HAP-1 (cell line): ENCODE measurements around the gene ADAM22.

Experiments
- DNase-seq, 2 experiments: peaks; one replicate each; pipeline ENCODE4 v3.0.0-alpha.2; 2016 to 2020; ENCODE audit warnings: low spot score in 2 of 2
- H3K27me3 ChIP-seq: fragments of 250-450 bp; sonication (Bioruptor Pico); 2 replicates; pipeline ENCODE4 v1.5.1; 2020; ENCODE audit warnings: low read depth, mild to moderate bottlenecking, moderate library complexity
- H3K36me3 ChIP-seq: fragments of 250-450 bp; sonication (Bioruptor Pico); replicated peaks from 2 replicates; pipeline ENCODE4 v1.5.1; 2020; ENCODE audit warnings: mild to moderate bottlenecking
- H3K4me1 ChIP-seq: fragments of 250-450 bp; sonication (Bioruptor Pico); 2 replicates; pipeline ENCODE4 v1.5.1; 2020; ENCODE audit warnings: mild to moderate bottlenecking
- H3K4me3 ChIP-seq: fragments of 250-450 bp; sonication (Bioruptor Pico); 2 replicates; pipeline ENCODE4 v1.5.1; 2020; ENCODE audit warnings: mild to moderate bottlenecking, moderate library complexity
- H3K9me3 ChIP-seq: fragments of 250-450 bp; sonication (Bioruptor Pico); 2 replicates; pipeline ENCODE4 v1.5.1; 2020; ENCODE audit warnings: mild to moderate bottlenecking, moderate library complexity
- in situ Hi-C: fragments of 300-500 bp; cut with MboI; formaldehyde crosslinking; loops from 3 replicates; pipeline ENCODE4 v1.14.3; 2020; ENCODE audit warnings: low sequenced_read_pairs, inconsistent platforms, mixed read lengths

Gene ADAM22

DNA sequence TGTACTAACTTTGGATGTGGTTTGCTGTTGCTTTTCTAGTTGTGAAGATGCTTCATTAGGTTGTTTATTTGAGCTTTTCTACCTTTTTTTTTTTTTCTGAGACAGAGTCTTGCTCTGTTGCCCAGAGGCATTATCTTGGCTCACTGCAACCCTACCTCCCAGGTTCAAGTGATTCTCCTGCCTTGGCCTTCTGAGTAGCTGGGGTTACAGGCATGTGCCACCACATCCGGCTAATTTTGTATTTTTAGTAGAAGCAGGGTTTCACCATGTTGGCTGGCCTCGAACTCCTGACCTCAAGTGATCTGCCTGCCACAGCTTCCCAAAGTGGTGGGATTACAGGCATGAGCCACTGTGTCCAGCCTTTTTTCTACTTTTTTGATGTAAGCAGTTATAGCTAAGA, 93.7 kb downstream of the ADAM22 start:
- peaks cover 12% of the 10 kb centered on the region for H3K9me3 ChIP-seq
- H3K4me3 ChIP-seq = no peak overlapping the region
- in situ Hi-C loops = no loop called here
- H3K36me3 ChIP-seq = no peaks in the 10 kb centered on the region
- H3K4me1 ChIP-seq = no peaks in the 10 kb centered on the region
- no peaks in the 10 kb centered on the region for H3K27me3 ChIP-seq
- no peak for DNase-seq

DNA sequence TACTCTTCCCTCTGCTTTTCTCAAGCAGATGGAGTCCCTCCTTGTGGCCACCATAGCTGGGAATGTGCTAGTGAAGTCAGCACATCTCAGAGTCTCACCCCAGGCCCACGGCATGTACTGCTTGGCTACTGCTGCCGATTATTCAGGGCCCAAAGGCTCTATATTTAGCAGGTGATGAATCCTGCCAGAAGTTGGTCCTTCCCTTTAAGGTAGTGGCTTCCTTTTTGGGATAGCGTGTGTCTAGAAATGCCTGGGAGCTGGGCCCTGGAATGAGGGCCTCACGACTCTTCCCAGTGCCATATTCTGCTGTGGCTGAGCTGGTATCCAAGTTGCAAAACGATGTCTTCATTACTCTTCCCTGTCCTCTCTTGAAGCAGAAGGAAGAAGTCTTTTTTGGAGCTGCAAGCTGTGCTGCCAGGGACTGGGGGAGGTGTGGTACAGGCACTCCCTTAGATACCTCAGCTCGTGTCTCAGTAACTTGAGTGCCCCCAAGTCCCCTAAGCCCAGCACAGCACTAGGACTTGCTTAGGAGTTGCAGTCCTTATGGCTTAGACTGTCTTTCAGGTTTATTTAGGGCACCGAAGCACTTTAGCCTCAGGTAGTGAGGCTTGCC, 100.1 kb downstream of the ADAM22 start:
- in situ Hi-C loops = no loop called here
- H3K4me3 ChIP-seq = no peak overlapping the region
- H3K9me3 ChIP-seq = peaks cover 12% of the 10 kb centered on the region
- H3K4me1 ChIP-seq = peaks cover 13% of the 10 kb centered on the region
- H3K36me3 ChIP-seq = no peaks in the 10 kb centered on the region
- no peaks in the 10 kb centered on the region; the same call in 1 of the 2 replicates for H3K27me3 ChIP-seq
- DNase-seq = no peak

DNA sequence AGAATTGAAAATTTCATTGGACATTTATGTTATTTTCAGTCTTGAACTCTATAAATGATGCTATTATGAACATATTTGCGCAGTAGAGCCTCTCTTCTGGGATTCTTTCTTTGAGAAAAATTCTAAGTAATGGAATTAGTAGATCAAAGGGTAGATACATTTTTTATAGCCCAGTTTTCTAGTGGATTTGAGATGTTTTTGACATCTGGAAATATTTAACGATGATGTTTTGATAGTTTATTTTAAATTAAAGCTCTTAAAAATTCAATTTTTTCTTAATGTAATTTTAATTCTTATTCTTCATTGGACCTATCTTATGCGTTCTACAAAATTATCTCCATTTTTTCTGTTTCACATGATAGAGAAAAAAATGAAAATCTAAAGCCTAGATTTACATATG, 103.0 kb downstream of the ADAM22 start:
- no peaks in the 10 kb centered on the region; the same call in 1 of the 2 replicates for H3K9me3 ChIP-seq
- DNase-seq = no peak
- no peaks in the 10 kb centered on the region for H3K36me3 ChIP-seq
- in situ Hi-C loops = no loop called here
- H3K4me1 ChIP-seq = peaks cover 22% of the 10 kb centered on the region
- H3K27me3 ChIP-seq = no peaks in the 10 kb centered on the region; the same call in 1 of the 2 replicates
- H3K4me3 ChIP-seq = no peak overlapping the region

DNA sequence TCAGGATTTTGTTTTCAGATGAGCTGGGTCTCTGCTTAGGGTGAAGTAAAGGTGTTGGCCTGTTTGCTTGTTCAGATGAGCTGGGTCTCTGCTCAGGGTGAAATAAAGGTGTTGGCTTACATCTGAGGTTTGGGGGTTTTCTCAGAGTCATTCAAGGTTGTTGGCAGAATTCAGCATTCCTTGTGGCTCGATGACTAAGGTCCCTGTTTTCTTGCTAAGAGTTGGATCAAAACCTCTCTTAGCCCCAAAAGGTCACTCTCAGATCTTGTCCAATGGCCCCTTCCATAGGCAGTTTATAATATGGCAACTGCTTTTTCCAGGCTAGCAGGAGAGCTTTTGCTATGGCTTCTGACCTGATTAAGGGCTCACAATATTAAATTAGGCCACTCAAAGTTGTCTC, 106.6 kb downstream of the ADAM22 start:
- DNase-seq = no peak

DNA sequence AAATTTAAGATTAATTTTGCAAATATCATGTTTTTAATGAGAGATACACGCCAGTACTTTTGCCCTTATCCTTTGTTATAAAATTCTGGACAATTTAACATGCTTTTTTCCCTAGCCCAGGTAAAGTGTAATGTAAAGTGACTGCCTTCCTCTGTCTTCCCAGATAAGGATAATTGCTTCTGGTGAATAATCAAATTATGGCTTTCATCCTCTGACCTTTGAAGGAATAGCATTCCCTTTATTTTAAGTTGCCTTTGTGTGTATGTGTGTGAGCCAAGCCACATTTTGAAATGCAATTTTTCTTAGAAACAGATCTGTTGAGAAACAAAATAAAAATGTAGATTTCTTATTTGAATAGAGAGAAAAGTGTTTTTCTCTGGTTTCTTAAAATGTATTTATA, 107.5 kb downstream of the ADAM22 start:
- no peaks in the 10 kb centered on the region for H3K27me3 ChIP-seq
- in situ Hi-C loops = no loop called here
- peak in 1 of 2 experiments; percentile 22 for DNase-seq
- no peak overlapping the region for H3K4me3 ChIP-seq
- H3K9me3 ChIP-seq = no peaks in the 10 kb centered on the region
- H3K4me1 ChIP-seq = peaks cover 16% of the 10 kb centered on the region
- H3K36me3 ChIP-seq = no peaks in the 10 kb centered on the region

More for the DNA sequence above, 106.6 kb downstream of the ADAM22 start:
- Histone ChIP-seq H3K9me3 (no peaks in the 10 kb centered on the region), H3K27me3 (no peaks in the 10 kb centered on the region), H3K4me3 (no peak overlapping the region), H3K36me3 (no peaks in the 10 kb centered on the region), H3K4me1 (peaks cover 24% of the 10 kb centered on the region)
- in situ Hi-C loops = no loop called here

DNA sequence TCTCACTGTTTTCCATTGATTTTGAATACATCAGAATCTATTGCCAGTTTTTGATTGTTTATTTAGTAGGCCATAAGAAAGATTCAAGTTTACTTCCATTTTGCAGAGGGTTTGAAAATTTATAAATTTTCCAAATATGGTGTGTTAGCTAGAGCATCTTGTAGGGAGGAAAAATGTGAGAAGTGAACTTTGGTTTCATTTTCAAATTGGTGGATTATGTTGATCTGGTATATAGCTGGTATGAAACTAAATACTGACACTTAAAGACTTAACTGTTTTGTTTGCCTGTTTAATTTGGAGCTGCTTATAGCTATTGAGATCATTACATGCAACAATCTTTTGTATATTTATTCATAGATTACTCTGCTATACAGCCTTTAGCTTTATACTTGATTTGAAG, 108.1 kb downstream of the ADAM22 start:
- in situ Hi-C loops = no loop called here

DNA sequence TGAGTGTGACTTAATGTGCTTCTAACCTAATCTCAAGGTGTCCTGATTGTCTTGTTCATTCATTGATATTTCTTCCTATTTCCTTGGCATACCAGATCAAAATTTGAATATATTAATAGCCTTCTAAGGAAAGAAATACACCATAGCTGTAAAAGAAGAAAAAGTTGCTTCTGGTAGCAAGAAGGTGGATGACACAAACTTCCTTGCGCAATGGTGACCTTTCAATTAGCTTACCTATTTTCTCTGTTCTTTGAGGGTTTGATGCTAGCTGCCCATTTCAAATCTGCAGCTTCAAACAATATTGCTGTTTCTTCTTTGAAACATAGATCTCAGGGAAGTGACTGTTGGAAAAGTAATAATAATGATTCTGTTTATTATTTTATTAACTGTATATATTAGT, 108.8 kb downstream of the ADAM22 start:
- no peaks in the 10 kb centered on the region for H3K9me3 ChIP-seq
- no peak overlapping the region for H3K4me3 ChIP-seq
- H3K27me3 ChIP-seq = no peaks in the 10 kb centered on the region
- in situ Hi-C loops = no loop called here
- H3K4me1 ChIP-seq = peaks cover 19% of the 10 kb centered on the region
- DNase-seq = no peak
- no peaks in the 10 kb centered on the region for H3K36me3 ChIP-seq

More for the DNA sequence above, 108.1 kb downstream of the ADAM22 start:
- DNase-seq = no peak
- H3K4me1 ChIP-seq = peaks cover 17% of the 10 kb centered on the region
- H3K4me3 ChIP-seq = no peak overlapping the region
- no peaks in the 10 kb centered on the region for H3K27me3 ChIP-seq
- no peaks in the 10 kb centered on the region for H3K9me3 ChIP-seq
- H3K36me3 ChIP-seq = no peaks in the 10 kb centered on the region

DNA sequence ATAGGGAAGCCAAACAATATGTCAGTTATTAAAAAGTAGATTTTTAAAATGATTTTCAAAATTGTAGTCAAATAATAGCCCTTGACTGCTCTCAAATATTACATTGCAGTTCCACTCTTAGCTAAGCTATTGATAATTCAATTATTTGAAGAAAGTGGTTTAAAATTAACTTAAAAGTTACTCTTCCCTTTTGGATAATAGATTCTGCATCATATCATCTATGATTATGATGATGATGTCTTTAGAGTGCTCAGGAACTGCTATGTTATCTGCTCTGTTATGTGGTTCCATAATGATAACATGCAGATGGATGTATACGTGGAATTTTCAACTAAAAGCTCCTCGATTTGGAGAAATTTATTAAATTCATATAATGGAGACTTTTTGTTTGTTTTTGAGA, 110.0 kb downstream of the ADAM22 start:
- H3K36me3 ChIP-seq = no peaks in the 10 kb centered on the region
- no peaks in the 10 kb centered on the region for H3K27me3 ChIP-seq
- H3K9me3 ChIP-seq = no peaks in the 10 kb centered on the region
- in situ Hi-C loops = no loop called here
- no peak for DNase-seq
- H3K4me1 ChIP-seq = peaks cover 19% of the 10 kb centered on the region
- H3K4me3 ChIP-seq = no peak overlapping the region

DNA sequence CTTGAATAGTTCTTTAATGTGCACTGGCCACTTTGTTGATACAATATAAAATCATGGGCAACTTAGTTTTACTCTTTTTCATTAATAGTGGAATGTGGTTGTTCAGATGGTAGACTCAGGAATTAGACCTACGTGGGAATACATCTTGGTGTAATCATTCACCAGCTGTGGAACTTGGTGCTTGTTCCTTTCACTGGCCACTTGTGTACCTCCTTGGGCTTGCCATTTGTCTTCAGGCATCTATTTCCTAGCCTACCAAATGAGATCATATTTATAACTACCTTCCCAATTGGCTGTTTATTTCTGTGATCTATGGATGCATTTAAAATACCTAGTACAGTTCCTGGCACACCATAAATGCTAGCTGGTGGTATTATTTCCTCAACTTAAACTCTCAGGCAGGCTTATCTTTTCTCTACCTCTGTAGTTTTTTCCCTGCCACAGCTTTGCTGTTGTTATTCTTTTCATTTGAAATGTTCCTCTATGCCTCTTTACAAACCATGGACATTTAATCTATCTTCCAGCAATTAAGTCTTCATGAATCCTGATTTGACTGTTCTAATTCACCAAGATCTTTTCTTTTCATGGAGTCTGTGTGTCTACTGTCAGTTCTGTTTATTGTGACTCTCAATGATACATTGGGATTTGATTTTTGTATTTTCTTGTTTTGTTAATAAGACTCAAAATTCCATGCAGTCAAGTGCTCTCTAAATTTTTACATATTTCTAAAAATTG, 113.0 kb downstream of the ADAM22 start:
- Histone ChIP-seq H3K9me3 (no peaks in the 10 kb centered on the region), H3K27me3 (no peaks in the 10 kb centered on the region), H3K4me1 (peaks cover 10% of the 10 kb centered on the region), H3K36me3 (no peaks in the 10 kb centered on the region), H3K4me3 (no peak overlapping the region)
- in situ Hi-C loops = no loop called here
- no peak for DNase-seq

DNA sequence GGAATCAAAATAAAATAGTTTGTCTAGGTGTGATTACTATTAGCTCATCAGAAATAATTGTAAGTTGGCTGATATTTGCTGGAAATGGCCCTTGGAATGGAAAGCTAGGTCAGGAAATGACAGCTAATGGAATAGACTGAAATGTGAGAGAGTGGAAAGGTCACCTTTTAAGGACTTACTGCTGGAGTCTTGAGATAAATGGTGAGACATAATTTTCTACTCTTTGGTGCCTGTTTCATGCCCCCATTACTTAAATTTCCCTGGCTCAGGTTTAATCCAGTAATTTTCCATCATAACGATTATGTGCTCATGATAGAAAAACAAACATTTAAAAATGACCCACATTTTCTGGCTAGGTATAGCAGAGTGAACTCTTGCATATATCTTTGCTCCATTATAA, 123.6 kb downstream of the ADAM22 start:
- H3K27me3 ChIP-seq = no peaks in the 10 kb centered on the region
- H3K36me3 ChIP-seq = no peaks in the 10 kb centered on the region
- H3K4me1 ChIP-seq = no peaks in the 10 kb centered on the region
- no peaks in the 10 kb centered on the region for H3K9me3 ChIP-seq
- H3K4me3 ChIP-seq = no peak overlapping the region
- in situ Hi-C loops = no loop called here
- DNase-seq = no peak

DNA sequence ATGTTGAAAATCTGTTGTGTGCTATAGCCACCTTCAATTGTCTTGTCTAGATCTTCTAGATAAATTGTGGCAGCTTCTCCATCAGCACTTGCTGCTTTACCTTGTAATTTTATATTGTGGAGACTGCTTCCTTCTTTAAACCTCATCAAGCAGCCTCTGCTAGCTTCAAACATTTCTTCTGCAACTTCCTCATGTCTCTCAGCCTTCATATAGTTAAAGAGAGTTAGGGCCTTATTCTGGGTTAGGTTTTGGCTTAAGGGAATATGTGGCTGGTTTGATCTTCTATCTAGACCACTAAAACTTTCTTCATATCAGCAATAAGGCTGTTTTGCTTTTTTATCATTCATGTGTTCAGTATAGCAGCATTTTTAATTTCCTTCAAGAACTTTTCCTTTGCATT, 128.2 kb downstream of the ADAM22 start:
- in situ Hi-C loops = no loop called here
- no peak overlapping the region for H3K4me3 ChIP-seq
- H3K4me1 ChIP-seq = no peaks in the 10 kb centered on the region
- H3K36me3 ChIP-seq = no peaks in the 10 kb centered on the region
- DNase-seq = no peak
- H3K27me3 ChIP-seq = no peaks in the 10 kb centered on the region
- H3K9me3 ChIP-seq = no peaks in the 10 kb centered on the region

DNA sequence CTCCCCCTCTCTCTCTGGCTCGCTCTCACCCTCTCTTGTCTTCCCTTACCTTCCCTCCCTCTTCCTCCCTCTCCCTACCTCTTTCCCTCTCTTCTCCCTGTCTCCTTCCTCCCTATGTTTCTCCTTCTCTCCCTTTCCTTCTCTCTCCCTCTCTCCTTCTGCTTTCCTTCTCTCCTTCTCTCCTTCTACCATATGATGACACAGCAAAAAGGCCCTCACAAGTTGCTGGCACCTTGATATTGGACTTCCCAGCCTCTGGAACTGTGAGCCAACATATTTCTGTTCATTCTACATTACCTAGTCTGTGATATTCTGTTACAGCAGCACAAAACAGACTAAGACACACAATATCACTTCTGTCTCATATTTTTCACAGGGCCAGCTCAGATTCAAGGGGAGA, 135.0 kb downstream of the ADAM22 start:
- in situ Hi-C loops = no loop called here
- DNase-seq = no peak
- Histone ChIP-seq H3K4me3 (no peak overlapping the region), H3K4me1 (peaks cover 16% of the 10 kb centered on the region), H3K36me3 (no peaks in the 10 kb centered on the region), H3K27me3 (no peaks in the 10 kb centered on the region), H3K9me3 (no peaks in the 10 kb centered on the region)

DNA sequence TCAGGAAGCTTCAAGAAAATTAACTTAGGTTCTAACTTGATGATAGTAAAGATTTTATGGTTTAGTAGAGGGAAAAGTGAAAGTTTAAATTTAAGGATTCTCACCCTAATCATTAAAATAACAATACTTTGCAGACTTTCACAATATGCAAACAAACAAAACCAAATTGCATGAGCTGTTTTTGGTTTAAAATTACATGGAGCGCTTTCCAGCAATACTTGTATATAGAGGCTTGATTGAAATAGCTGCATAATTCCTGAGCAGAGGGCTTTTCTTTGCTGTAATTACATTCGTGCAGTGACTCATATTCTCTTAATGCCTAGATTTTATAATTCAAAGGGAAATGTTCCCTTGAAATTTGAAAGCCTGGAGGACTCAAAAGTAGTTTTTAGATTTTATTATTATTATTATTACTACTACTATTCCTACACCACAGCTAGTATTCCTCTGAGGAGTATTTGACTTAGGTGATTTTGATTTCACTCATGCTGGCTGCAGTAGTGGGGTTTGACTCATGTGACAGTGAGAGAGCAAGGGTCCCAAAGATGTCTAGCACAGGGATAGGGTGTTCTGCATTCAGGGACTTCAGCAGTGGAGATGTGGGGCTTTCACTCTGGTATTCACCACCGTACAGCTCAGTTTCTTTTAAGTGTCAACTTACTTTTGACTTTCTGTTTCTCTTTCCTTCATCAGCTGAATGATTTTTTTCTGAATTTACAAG, 138.1 kb downstream of the ADAM22 start:
- peaks cover 16% of the 10 kb centered on the region for H3K4me1 ChIP-seq
- no peaks in the 10 kb centered on the region for H3K9me3 ChIP-seq
- peak; percentile 9 to 29 for DNase-seq
- in situ Hi-C loops = no loop called here
- H3K36me3 ChIP-seq = no peaks in the 10 kb centered on the region
- no peaks in the 10 kb centered on the region for H3K27me3 ChIP-seq
- no peak overlapping the region for H3K4me3 ChIP-seq

DNA sequence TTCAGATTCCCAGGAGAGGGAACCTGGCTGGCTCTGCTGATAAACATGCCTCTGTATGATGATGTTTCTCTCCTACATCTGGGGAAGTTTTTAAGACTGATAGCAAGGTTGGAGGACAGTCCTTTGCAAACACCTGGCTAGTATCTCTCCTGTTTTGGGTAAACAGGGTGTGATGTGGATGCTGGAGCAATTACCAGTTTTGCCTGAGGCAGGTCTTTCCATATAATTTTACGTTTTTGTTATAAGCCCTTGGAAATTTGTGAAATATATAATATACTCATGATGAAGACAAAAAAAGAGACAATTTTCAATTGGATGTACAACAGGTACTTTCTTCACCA, 138.6 kb downstream of the ADAM22 start:
- in situ Hi-C loops = no loop called here
- Histone ChIP-seq H3K36me3 (no peaks in the 10 kb centered on the region), H3K9me3 (no peaks in the 10 kb centered on the region), H3K4me1 (peaks cover 16% of the 10 kb centered on the region), H3K27me3 (no peaks in the 10 kb centered on the region), H3K4me3 (no peak overlapping the region)
- DNase-seq = no peak
